Fibroblast of the conjunctiva (primary cell): ENCODE measurements around the gene AUTS2.

ENCODE experiments used
- DNase-seq: peaks from one replicate; pipeline ENCODE4 v3.0.0-alpha.2; 2010; ENCODE audit warnings: low read depth

Gene AUTS2

GRCh38 chr7:70500261-70500660, 902.0 kb downstream of the AUTS2 start:
- no peak for DNase-seq

DNA sequence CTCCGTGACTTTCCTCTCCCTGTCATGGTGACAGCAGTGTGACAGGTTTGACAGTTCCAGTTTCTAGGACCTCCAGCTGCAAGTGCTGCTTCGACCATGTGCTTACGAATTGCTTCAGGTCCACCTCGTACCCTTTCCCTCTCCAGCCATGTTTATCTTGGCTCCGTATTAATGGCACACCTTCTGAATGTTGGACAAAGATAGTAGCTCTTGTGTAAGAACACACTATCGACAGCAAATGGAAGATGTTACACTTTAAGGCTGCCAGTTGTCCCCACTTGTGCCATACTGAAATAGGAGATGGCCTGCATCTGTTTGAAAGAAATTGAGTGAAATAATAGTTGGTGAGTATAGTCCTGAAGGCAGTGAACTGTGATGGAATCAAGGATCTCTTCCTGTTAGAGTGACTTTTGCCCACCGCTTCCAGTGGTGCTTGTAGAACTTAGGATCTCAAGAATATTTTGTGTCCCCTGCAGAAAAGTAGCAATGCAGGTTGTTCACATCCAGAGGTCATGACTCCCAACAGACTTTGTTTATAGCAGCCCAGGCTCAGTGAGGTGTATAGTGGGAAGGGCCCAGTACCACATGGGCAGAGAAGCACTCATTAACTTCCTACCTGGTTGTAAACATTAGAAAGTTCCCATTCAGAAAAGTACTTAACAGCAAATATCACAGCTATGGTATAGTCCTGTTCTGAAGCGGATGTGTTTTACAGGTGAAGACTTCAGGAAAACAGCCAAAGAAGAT, 904.0 kb downstream of the AUTS2 start:
- no peak for DNase-seq

DNA sequence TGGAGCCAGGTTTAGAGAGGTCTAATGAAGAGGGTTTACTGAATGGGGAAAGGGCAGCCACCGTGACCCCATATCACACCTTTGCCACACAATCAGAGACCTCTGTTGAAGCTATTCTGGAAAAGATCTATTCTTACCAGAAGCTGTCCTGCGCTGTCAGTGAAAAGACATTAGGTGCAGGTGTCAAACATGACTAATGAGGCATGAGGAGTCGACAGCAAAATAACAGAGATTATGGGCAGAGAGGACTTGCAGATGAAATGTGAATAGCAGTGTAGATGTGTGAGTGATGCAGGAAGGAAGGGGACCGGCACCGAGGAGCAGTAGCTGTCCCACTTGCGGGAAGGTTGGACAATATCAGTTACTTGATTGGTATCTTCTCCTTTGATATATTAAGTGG, 906.0 kb downstream of the AUTS2 start:
- DNase-seq: no peak

GRCh38 chr7:70505468-70505867, 907.2 kb downstream of the AUTS2 start:
- DNase-seq: no peak

- DNase-seq: no peak
Measured at GRCh38 chr7:70505886-70506285, 907.6 kb downstream of the AUTS2 start.

DNA sequence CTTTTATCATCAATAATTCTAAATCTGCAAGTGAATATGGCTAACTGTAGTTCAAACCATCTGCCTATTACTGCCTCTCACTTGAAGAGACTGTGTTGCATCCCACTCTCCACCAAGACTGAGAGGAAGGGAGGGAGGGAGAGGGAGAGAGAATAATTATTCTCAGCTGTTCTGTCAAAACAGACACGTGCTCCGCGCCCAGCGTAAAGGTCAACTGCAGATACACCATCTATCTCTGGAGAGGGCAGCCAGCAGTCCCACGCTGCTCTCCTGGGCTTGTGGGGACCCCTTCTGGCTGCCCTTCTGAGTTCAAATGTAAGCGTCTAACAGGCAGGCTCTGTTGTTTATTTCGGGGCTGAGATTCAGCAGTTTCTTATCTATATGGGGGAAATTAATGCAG, 908.2 kb downstream of the AUTS2 start:
- DNase-seq: peak; percentile 3

- no peak for DNase-seq
Measured at GRCh38 chr7:70512144-70512543, 913.9 kb downstream of the AUTS2 start.

- no peak for DNase-seq
Measured at GRCh38 chr7:70512761-70513160, 914.5 kb downstream of the AUTS2 start.

DNA sequence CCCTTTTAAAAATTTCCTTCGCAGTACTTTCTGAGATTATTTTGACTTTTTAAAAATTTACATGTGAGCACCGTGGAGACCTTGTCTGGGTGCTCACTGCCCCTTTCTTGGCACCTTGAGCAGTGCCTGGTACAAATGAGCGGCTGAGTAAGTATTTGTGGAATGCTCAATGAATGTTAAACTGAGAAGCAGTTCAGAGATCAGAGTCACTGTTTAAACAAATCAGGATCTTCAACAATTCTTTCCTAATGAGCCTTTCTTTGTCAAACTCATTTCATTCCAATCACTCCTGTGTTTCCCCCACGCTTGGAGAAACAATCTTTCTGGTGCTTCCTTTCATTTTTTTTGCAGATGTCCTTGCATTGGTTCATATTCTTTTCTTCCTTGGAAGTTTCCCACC, 922.3 kb downstream of the AUTS2 start:
- no peak for DNase-seq

- DNase-seq: no peak
Measured at GRCh38 chr7:70523249-70523988, 925.1 kb downstream of the AUTS2 start.

GRCh38 chr7:70523989-70524351, 925.7 kb downstream of the AUTS2 start:
- no peak for DNase-seq

- DNase-seq: no peak
Measured at GRCh38 chr7:70525991-70526390, 927.7 kb downstream of the AUTS2 start.

DNA sequence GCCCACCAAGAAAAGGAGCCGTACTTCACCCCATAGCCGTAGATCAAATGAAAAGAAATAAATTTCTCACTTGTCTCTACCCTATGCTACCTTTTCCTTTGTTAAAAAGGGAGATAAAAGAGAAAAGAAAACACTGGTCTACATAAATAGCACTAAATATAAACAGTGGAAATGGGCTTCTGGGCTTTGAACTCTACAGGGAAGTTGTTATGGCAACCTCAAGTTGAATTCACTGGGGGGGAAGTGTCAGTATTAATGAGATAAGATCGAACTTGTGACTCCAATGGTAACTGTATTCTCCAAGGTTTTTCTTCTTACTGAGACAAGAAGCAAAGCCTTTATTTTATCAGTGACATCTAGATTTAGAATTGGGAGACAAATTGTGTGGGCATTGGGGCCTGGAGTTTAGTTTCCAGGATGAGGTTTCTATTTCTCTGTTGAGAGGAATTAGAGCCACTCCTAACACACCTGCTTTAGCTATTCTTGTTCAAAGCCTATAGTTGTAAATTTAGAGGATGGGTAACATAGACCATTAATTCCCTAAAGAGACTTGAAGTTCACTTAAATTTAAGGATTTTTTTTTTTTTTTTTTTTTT, 929.3 kb downstream of the AUTS2 start:
- no peak for DNase-seq

DNA sequence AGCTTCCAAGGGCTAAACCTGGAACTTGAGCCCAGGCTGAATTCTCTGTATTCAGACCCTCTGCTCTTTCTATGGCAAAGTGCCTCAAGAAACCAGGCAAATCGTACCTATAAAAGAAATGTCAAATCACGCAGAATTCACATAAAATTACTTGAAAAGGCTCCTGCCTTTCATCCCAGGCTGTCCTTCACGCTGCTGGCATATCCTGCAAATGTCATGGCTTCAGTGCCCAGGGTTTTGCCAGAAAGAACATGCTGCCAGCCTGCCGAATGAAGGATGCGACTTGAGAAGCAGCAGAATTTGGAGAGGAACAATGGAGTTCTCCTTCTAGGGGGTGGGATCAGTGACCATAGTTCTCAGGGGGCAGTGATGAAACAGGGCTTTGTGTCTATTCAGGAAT, 931.2 kb downstream of the AUTS2 start:
- DNase-seq: no peak

DNA sequence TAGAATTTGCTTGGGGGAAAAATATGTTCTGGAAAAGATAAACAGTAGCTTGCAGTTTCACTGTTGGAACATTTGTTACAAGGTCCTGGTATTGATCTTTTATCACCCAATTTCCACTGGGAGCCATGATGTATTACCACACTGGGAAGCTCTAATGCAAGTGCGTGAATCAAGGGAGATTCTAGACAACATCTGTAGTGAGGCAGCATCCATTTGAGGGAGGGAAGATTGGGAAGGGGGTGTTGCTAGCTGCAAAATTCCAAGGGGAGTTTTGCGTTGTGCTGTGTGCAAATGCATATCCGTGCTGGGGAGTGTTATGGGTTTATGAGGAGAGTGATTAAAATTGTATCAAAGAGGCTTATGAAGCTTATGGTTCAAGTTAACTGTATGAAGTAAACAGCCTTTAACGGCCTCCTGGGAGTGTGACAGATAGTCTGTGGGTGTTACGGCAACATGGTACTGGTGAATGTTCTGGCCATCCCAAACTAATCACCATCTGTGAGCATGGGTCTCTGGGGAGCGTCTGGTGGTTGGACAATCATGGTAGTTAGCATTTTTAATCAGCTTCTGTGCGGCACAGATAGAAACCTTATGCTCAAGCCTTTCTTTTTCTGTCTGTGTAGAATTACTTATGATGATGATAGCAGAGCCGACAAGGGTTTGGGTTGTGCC, 931.8 kb downstream of the AUTS2 start:
- DNase-seq: no peak

DNA sequence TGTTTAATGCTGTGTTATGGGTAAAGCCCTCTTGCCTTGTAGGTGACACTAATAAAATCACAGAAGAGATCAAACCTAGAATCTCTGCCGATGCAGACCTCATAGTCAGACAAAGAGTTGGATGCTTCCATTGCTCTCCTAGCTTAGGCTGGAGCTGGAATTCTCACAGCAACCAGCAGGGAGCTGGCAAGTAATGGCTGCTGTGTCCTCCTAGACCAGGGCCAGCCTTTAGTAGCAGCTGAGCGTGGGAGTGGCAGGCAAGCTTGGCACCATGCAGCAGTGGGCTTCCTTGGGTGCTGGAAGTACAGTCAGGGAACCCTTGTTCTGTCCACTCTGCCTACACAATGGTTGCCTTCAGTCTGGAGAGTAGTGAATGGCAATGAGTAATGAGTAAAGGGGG, 935.3 kb downstream of the AUTS2 start:
- DNase-seq: no peak

GRCh38 chr7:70539205-70539604, 940.9 kb downstream of the AUTS2 start:
- DNase-seq: no peak

DNA sequence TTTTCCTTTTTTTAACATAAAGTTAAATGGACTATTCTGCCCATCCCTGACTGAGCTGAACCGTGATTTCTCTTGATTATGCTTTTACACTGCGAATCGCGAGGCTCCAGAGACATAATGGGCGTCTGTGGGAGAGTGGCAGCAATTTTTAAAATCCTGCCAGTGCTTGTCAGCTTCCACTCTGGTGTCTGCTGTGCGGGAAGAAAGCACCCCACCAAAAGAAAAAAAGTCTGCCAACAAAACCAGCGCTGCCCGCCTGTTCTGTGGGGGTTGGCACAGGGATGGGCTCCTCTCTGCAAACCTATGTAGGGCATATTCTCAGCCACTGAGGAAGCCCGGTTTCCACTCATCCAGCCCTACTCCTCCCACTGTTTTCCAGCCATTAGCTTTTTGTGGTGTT, 941.3 kb downstream of the AUTS2 start:
- no peak for DNase-seq

DNA sequence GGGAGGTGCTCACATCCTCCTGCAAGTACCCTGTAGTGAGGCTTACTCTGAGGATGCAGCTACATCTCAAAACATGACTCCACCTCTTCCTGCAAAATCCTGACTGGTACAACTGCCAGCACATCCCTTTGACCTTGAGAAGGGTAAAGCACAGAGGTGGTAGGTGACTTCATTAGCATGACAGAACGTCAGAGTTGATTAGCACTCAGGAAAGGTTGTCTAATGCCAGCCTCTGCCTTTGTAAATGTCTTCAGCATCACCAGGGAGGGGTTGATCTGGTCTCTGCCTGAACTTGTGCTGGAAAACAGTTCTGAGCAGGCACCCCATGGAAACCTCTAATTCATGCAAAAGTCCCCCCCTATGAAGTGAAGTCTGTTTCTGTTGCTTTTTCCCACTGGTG, 942.4 kb downstream of the AUTS2 start:
- DNase-seq: no peak

DNA sequence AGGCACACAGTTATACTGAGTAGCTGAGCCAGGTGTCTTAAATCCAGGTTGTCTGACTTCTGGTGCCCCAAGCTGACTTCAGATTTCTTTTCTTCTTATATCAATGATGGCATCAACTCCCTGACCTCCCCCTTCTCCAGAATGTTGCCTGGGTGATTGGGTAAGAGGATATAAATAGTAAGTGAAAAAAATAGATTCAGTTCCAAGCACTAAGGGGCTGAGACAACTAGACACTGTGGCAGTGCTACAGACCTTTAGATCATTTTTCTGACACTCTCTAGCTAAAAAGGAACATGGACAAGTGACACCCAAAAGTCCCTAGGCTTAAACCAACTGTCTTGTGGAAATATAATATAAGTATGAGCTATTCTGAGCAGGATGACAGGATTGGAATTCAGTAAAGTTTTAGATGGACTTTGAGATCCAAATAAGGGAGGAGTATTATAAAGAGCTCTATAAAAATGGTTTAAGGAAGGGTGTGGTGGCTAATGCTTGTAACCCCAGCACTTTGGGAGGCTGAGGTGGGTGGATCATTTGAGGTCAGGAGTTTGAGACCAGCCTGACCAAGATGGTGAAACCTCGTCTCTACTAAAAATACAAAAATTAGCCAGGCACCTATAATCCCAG, 944.6 kb downstream of the AUTS2 start:
- no peak for DNase-seq

- DNase-seq: no peak
Measured at GRCh38 chr7:70544016-70544415, 945.7 kb downstream of the AUTS2 start.

DNA sequence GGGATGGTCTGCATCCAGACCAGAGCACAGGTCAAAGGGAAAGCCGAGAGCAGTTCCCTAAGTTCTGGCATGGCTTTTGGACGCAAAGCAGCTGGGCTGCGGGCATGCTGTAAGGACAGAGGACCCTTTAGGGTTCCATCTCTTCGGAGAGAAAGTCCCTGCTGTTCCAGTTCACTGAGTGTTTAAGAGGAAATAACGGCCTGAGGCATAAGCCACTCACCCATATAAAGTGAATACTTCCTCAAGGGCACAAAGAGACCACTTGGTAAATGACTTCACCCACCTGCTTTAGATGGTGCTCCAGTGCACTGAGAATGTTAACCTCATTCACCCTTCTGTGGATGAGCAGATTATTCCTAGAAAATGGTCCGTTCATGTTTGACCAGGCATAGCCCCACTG, 946.9 kb downstream of the AUTS2 start:
- no peak for DNase-seq
